Neural progenitor cell (in vitro differentiated cells): ENCODE data around the gene STXBP4. TPM values are rescaled to one million over a fixed set of nuclear protein-coding genes. Genes with fewer than 3 reads are reported as not detected.

Source experiments
- DNase-seq: peaks from one replicate; pipeline ENCODE4 v3.0.0-alpha.2; 2016; ENCODE audit warnings: low spot score
- H2AFZ ChIP-seq: fragments of 200-600 bp; sonication (generic); replicated peaks from 2 replicates; pipeline ENCODE4 v1.6.1; 2016; ENCODE audit warnings: antibody characterized with exemption
- H3F3A ChIP-seq: fragments of 200-600 bp; sonication (generic); 2 replicates; pipeline ENCODE4 v1.6.1; 2016; ENCODE audit warnings: antibody characterized with exemption, low read depth
- H3K27ac ChIP-seq: fragments of 200-600 bp; sonication (generic); 2 replicates; pipeline ENCODE4 v1.5.1; 2016; ENCODE audit warnings: mild to moderate bottlenecking
- H3K27me3 ChIP-seq: fragments of 200-600 bp; sonication (generic); 2 replicates; pipeline ENCODE4 v1.6.1; 2016; ENCODE audit warnings: mild to moderate bottlenecking, moderate library complexity
- H3K36me3 ChIP-seq: fragments of 200-600 bp; sonication (generic); 2 replicates; pipeline ENCODE4 v1.5.1; 2016
- H3K4me1 ChIP-seq: fragments of 200-600 bp; sonication (generic); 2 replicates; pipeline ENCODE4 v1.6.1; 2016; ENCODE audit warnings: mixed run types
- H3K4me2 ChIP-seq: fragments of 200-600 bp; sonication (generic); 2 replicates; pipeline ENCODE4 v1.6.1; 2016
- H3K4me3 ChIP-seq: fragments of 200-600 bp; sonication (generic); 2 replicates; pipeline ENCODE4 v1.5.1; 2016
- H3K79me2 ChIP-seq: fragments of 200-600 bp; sonication (generic); 2 replicates; pipeline ENCODE4 v1.6.1; 2016; ENCODE audit warnings: low read depth
- H3K9ac ChIP-seq: fragments of 200-600 bp; sonication (generic); 2 replicates; pipeline ENCODE4 v1.6.1; 2016
- H3K9me3 ChIP-seq: fragments of 200-600 bp; sonication (generic); 2 replicates; pipeline ENCODE4 v1.5.1; 2016; ENCODE audit warnings: low read depth
- H4K20me1 ChIP-seq: fragments of 200-600 bp; sonication (generic); 2 replicates; pipeline ENCODE4 v1.6.1; 2016; ENCODE audit warnings: low read depth
- H3K27ac Mint-ChIP-seq: 3 replicates; pipeline ENCODE4 v1.8.0; 2021; ENCODE audit warnings: mixed read lengths
- H3K27me3 Mint-ChIP-seq: 2 replicates; pipeline ENCODE4 v1.8.0; 2022; ENCODE audit warnings: low read depth, mild to moderate bottlenecking, inconsistent platforms, moderate library complexity, mixed read lengths; ENCODE audit not compliant: insufficient read depth
- H3K36me3 Mint-ChIP-seq: 3 replicates; pipeline ENCODE4 v1.8.0; 2021; ENCODE audit warnings: mixed read lengths
- H3K4me1 Mint-ChIP-seq: 3 replicates; pipeline ENCODE4 v1.8.0; 2021; ENCODE audit warnings: mixed read lengths
- H3K4me3 Mint-ChIP-seq: 3 replicates; pipeline ENCODE4 v1.8.0; 2021; ENCODE audit warnings: mild to moderate bottlenecking, moderate library complexity, mixed read lengths
- H3K9me3 Mint-ChIP-seq: 3 replicates; pipeline ENCODE4 v1.8.0; 2020; ENCODE audit warnings: mixed read lengths
- EZH2 ChIP-seq: fragments of 200-600 bp; sonication (generic); IDR thresholded peaks from 2 replicates; pipeline ENCODE4 v1.6.1; 2017; ENCODE audit warnings: antibody characterized with exemption, mild to moderate bottlenecking, moderate library complexity
- EZH2phosphoT487 ChIP-seq: fragments of 200-600 bp; sonication (generic); IDR thresholded peaks from 2 replicates; pipeline ENCODE4 v1.6.1; 2017; ENCODE audit warnings: antibody characterized with exemption
- total RNA-seq: library from RNA; depleted of rRNA; stranded (reverse); fragments of >200 nt; gene quantifications from 2 replicates; pipeline ENCODE4 v1.2.3, GENCODE V29; 2015; ENCODE audit warnings: low replicate concordance
- TF ChIP-seq, protein P1 (sequence below): fragments of 200-600 bp; sonication (generic); IDR thresholded peaks from 2 replicates; pipeline ENCODE4 v1.5.1; 2017; ENCODE audit warnings: antibody characterized with exemption, mild to moderate bottlenecking

The STXBP4 gene
- total RNA-seq, 1 donor from 2014 or later: 111 TPM

DNA sequence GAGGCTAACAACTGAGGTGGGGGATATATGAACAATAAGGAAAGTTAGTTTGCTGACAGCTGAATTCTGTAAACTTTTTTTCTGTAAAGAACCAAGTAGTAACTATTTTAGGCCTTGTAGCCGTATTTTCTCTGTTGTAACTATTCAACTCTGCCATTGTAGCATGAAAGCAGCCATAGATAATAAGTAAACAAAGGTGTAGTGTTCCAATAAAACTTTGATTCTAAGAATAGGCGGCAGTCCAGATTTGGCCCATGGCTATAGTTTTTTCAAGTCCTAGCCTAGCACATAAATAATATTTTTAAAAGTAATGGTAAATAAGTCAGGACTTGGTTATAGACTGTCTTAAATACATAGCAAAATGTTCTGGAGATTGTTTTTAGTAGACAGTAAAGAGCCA is 142.0 kb downstream of the STXBP4 start:
- no peaks in the 10 kb centered on the region for H3K36me3 ChIP-seq
- no peak overlapping the region for H3K4me3 ChIP-seq
- H3K4me1 ChIP-seq: no peaks in the 10 kb centered on the region
- no peaks in the 10 kb centered on the region for H3K9me3 ChIP-seq
- Mint-ChIP-seq H3K4me1 (no peaks in the 10 kb centered on the region), H3K27me3 (no peaks in the 10 kb centered on the region), H3K36me3 (no peaks in the 10 kb centered on the region), H3K27ac (no peak overlapping the region), H3K4me3 (no peak overlapping the region), H3K9me3 (peaks cover 16% of the 10 kb centered on the region)
- TF ChIP-seq, protein P1, sequence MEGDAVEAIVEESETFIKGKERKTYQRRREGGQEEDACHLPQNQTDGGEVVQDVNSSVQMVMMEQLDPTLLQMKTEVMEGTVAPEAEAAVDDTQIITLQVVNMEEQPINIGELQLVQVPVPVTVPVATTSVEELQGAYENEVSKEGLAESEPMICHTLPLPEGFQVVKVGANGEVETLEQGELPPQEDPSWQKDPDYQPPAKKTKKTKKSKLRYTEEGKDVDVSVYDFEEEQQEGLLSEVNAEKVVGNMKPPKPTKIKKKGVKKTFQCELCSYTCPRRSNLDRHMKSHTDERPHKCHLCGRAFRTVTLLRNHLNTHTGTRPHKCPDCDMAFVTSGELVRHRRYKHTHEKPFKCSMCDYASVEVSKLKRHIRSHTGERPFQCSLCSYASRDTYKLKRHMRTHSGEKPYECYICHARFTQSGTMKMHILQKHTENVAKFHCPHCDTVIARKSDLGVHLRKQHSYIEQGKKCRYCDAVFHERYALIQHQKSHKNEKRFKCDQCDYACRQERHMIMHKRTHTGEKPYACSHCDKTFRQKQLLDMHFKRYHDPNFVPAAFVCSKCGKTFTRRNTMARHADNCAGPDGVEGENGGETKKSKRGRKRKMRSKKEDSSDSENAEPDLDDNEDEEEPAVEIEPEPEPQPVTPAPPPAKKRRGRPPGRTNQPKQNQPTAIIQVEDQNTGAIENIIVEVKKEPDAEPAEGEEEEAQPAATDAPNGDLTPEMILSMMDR: no peak
- TF ChIP-seq EZH2phosphoT487: no peak
- H2AFZ ChIP-seq: no peak overlapping the region
- no peaks in the 10 kb centered on the region for H3K27me3 ChIP-seq
- no peak for DNase-seq
- no peak overlapping the region for H3K9ac ChIP-seq
- no peak overlapping the region for H3K27ac ChIP-seq
- H3F3A ChIP-seq: no peaks in the 10 kb centered on the region
- no peaks in the 10 kb centered on the region for H3K79me2 ChIP-seq
- no peak overlapping the region for H3K4me2 ChIP-seq
- no peaks in the 10 kb centered on the region for H4K20me1 ChIP-seq

DNA sequence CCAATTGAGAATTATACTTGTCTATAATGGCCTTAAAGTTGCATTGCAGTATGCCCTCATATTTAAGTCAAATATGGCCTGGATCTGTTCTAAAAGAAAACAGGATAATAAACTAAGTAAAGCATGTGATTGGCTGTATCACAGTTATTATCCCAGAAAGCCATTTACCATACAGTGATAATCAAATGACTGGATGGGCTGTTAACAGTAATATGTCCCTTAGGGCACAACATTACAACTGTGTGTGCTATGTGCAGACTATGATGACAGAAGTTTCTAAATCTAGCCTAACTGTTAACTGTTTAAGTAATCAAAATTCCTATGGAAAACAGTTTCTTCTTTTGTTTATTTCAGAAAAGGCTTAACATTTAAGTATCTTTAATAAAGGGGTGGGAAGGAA is 145.7 kb downstream of the STXBP4 start:
- H3K27me3 Mint-ChIP-seq: no peaks in the 10 kb centered on the region
- Histone ChIP-seq H3K4me2 (no peak overlapping the region), H4K20me1 (no peaks in the 10 kb centered on the region), H3K27me3 (no peaks in the 10 kb centered on the region), H2AFZ (no peak overlapping the region), H3K27ac (no peak overlapping the region), H3K4me1 (no peaks in the 10 kb centered on the region), H3K4me3 (no peak overlapping the region), H3K9me3 (no peaks in the 10 kb centered on the region), H3K79me2 (no peaks in the 10 kb centered on the region), H3F3A (no peaks in the 10 kb centered on the region), H3K9ac (no peak overlapping the region), H3K36me3 (no peaks in the 10 kb centered on the region)
- TF ChIP-seq, protein P1: no peak
- TF ChIP-seq EZH2phosphoT487: no peak
- no peak for TF ChIP-seq EZH2
- H3K4me1 Mint-ChIP-seq: no peaks in the 10 kb centered on the region
- H3K36me3 Mint-ChIP-seq: no peaks in the 10 kb centered on the region
- DNase-seq: no peak
- no peak overlapping the region for H3K4me3 Mint-ChIP-seq
- no peaks in the 10 kb centered on the region for H3K9me3 Mint-ChIP-seq
- H3K27ac Mint-ChIP-seq: no peak overlapping the region

DNA sequence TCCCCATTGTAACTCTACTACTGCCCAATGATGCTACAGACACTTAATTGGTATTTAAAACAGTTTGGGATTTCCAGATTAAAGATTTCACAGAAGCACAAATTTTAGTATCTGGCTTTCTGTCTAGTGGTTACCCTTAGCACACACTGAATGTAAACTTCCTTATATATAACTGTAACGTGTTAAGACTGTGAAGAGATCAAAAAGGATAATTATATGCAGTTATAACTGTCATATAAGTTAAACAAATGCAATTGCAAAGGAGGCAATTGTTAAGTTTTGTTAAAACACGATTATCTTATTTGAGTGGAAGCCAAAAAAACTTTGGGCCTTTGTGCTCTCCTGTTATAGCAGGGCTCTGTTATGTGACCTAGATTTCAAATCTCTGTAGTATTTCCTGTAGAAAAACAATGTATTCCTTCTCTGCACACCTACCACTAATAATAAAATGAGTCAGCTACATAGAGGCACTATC is 147.9 kb downstream of the STXBP4 start:
- Mint-ChIP-seq H3K36me3 (no peaks in the 10 kb centered on the region), H3K27ac (no peak overlapping the region), H3K27me3 (no peaks in the 10 kb centered on the region), H3K9me3 (no peaks in the 10 kb centered on the region), H3K4me3 (no peak overlapping the region), H3K4me1 (no peaks in the 10 kb centered on the region)
- Histone ChIP-seq H3K4me2 (no peak overlapping the region), H3K36me3 (no peaks in the 10 kb centered on the region), H3K27ac (no peak overlapping the region), H3K4me1 (no peaks in the 10 kb centered on the region), H3K9me3 (no peaks in the 10 kb centered on the region), H3F3A (no peaks in the 10 kb centered on the region), H2AFZ (no peak overlapping the region), H3K27me3 (no peaks in the 10 kb centered on the region), H4K20me1 (no peaks in the 10 kb centered on the region), H3K79me2 (no peaks in the 10 kb centered on the region), H3K4me3 (no peak overlapping the region), H3K9ac (no peak overlapping the region)
- no peak for DNase-seq
- TF ChIP-seq, protein P1: no peak
- TF ChIP-seq EZH2: no peak
- TF ChIP-seq EZH2phosphoT487: no peak
